ENCODE results near the gene WIPF1. TPM values are rescaled to one million over a fixed set of nuclear protein-coding genes. Genes with fewer than 3 reads are reported as not detected.

WIPF1 gene
- total RNA-seq, 1 donor from 2014 or later = 367 TPM

- peak overlapping the region; percentile 73 for H3K4me3 Mint-ChIP-seq
- no peaks in the 10 kb centered on the region for H3K9me3 Mint-ChIP-seq
- H3K4me1 Mint-ChIP-seq (ENCODE audit: low read depth) = peaks cover 74% of the 10 kb centered on the region
- H3K27me3 Mint-ChIP-seq (ENCODE audit: insufficient read depth) = no peaks in the 10 kb centered on the region
- peaks cover 53% of the 10 kb centered on the region for H3K36me3 Mint-ChIP-seq (ENCODE audit: low read depth)
- H3K27ac Mint-ChIP-seq = peak overlapping the region; percentile 91
- intact Hi-C loops (cut with micrococcal nuclease) = loop anchor here (5.0 to 10.0 kb wide), 2 partner anchors 576 to 1236 kb away; partner anchors contain the start of genes ATF2 and CDCA7
- no peak for DNase-seq (ENCODE audit: low spot score)
These were observed 6.5 kb downstream of the WIPF1 start for GRCh38 chr2:174590928-174591648.

- H3K36me3 Mint-ChIP-seq (ENCODE audit: low read depth) = peaks cover 52% of the 10 kb centered on the region
- H3K27ac Mint-ChIP-seq = peak overlapping the region; percentile 82
- peaks cover 77% of the 10 kb centered on the region for H3K4me1 Mint-ChIP-seq (ENCODE audit: low read depth)
- peak overlapping the region; percentile 59 for H3K4me3 Mint-ChIP-seq
- intact Hi-C loops (cut with micrococcal nuclease) = loop anchor here (5.0 to 10.0 kb wide), 2 partner anchors 577 to 1236 kb away; partner anchors contain the start of genes ATF2 and CDCA7
- no peak for DNase-seq (ENCODE audit: low spot score)
- H3K27me3 Mint-ChIP-seq (ENCODE audit: insufficient read depth) = no peaks in the 10 kb centered on the region
- H3K9me3 Mint-ChIP-seq = no peaks in the 10 kb centered on the region
These were observed 7.3 kb downstream of the WIPF1 start for GRCh38 chr2:174590346-174590745.

- no peaks in the 10 kb centered on the region for H3K9me3 Mint-ChIP-seq
- H3K36me3 Mint-ChIP-seq (ENCODE audit: low read depth) = peaks cover 59% of the 10 kb centered on the region
- no peak for DNase-seq (ENCODE audit: low spot score)
- H3K4me1 Mint-ChIP-seq (ENCODE audit: low read depth) = peaks cover 85% of the 10 kb centered on the region
- peak overlapping the region; percentile 45 for H3K4me3 Mint-ChIP-seq
- peak overlapping the region; percentile 88 for H3K27ac Mint-ChIP-seq
- intact Hi-C loops (cut with micrococcal nuclease) = no loop called here
- H3K27me3 Mint-ChIP-seq (ENCODE audit: insufficient read depth) = no peaks in the 10 kb centered on the region
These were observed 8.3 kb downstream of the WIPF1 start for GRCh38 chr2:174589334-174589733.

DNA sequence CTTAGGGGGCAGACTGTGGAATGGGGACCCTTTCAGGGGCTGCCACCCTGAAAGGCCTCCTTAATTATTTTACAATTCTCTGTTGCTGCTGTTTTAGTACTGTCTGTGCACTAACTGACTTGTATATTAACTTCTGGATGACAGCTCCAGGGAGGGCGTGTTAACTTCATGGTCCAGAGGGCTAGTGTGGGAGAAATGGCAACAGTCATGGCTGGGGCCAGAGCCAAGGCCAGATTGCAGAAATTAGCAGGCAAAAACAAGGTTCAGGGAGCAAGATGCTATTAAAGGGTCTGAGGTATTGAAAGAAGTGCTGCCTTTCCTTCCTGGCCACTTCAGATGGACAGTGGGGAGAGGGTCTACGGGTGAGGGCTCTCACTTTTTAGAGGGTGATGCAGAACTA, 9.1 kb downstream of the WIPF1 start:
- Mint-ChIP-seq H3K9me3 (no peaks in the 10 kb centered on the region), H3K4me1 (ENCODE audit: low read depth) (peaks cover 78% of the 10 kb centered on the region), H3K4me3 (no peak overlapping the region), H3K27me3 (ENCODE audit: insufficient read depth) (no peaks in the 10 kb centered on the region), H3K36me3 (ENCODE audit: low read depth) (peaks cover 58% of the 10 kb centered on the region), H3K27ac (peak overlapping the region; percentile 88)
- DNase-seq (ENCODE audit: low spot score) = no peak
- intact Hi-C loops (cut with micrococcal nuclease) = no loop called here

- peak overlapping the region; percentile 88 for H3K27ac Mint-ChIP-seq
- no peak for DNase-seq (ENCODE audit: low spot score)
- no peaks in the 10 kb centered on the region for H3K9me3 Mint-ChIP-seq
- intact Hi-C loops (cut with micrococcal nuclease) = no loop called here
- peaks cover 80% of the 10 kb centered on the region for H3K4me1 Mint-ChIP-seq (ENCODE audit: low read depth)
- H3K36me3 Mint-ChIP-seq (ENCODE audit: low read depth) = peaks cover 61% of the 10 kb centered on the region
- H3K4me3 Mint-ChIP-seq = no peak overlapping the region
- H3K27me3 Mint-ChIP-seq (ENCODE audit: insufficient read depth) = no peaks in the 10 kb centered on the region
These were observed 10.0 kb downstream of the WIPF1 start for GRCh38 chr2:174587579-174587978.

- H3K27ac Mint-ChIP-seq = peak overlapping the region; percentile 71
- H3K4me1 Mint-ChIP-seq (ENCODE audit: low read depth) = peaks cover 78% of the 10 kb centered on the region
- H3K9me3 Mint-ChIP-seq = no peaks in the 10 kb centered on the region
- intact Hi-C loops (cut with micrococcal nuclease) = no loop called here
- peaks cover 64% of the 10 kb centered on the region for H3K36me3 Mint-ChIP-seq (ENCODE audit: low read depth)
- DNase-seq (ENCODE audit: low spot score) = no peak
- no peak overlapping the region for H3K4me3 Mint-ChIP-seq
- no peaks in the 10 kb centered on the region for H3K27me3 Mint-ChIP-seq (ENCODE audit: insufficient read depth)
These were observed 10.9 kb downstream of the WIPF1 start for GRCh38 chr2:174586418-174587295.

GRCh38 chr2:174585657-174586252, 11.8 kb downstream of the WIPF1 start:
- Mint-ChIP-seq H3K27me3 (ENCODE audit: insufficient read depth) (no peaks in the 10 kb centered on the region), H3K4me3 (no peak overlapping the region), H3K27ac (peak overlapping the region; percentile 61), H3K36me3 (ENCODE audit: low read depth) (peaks cover 63% of the 10 kb centered on the region), H3K9me3 (no peaks in the 10 kb centered on the region), H3K4me1 (ENCODE audit: low read depth) (peaks cover 78% of the 10 kb centered on the region)
- DNase-seq (ENCODE audit: low spot score) = no peak
- intact Hi-C loops (cut with micrococcal nuclease) = no loop called here

DNA sequence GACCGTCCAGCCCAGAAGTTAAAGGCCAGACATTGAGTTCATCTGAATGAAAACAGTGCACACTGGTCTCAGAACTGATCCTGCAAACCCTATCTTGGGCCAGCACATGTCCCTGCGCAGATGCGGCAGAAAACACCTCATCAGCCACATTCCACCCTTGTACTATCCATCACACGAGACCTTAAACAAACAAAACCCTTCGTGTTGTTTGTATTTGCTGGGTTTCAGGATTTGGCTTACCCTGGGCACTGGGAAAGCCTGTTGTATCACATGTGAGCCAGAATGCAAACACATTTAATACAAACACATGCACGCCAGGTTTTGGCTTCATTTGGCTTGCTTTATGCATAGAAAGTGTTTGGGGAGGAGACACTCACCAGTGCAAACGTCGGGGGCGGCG, 12.5 kb downstream of the WIPF1 start:
- no peak for DNase-seq (ENCODE audit: low spot score)
- Mint-ChIP-seq H3K36me3 (ENCODE audit: low read depth) (peaks cover 65% of the 10 kb centered on the region), H3K4me3 (no peak overlapping the region), H3K27me3 (ENCODE audit: insufficient read depth) (no peaks in the 10 kb centered on the region), H3K4me1 (ENCODE audit: low read depth) (peaks cover 78% of the 10 kb centered on the region), H3K9me3 (no peaks in the 10 kb centered on the region), H3K27ac (peak overlapping the region; percentile 83)
- intact Hi-C loops (cut with micrococcal nuclease) = no loop called here

GRCh38 chr2:174581491-174581890, 16.1 kb downstream of the WIPF1 start:
- no peaks in the 10 kb centered on the region for H3K9me3 Mint-ChIP-seq
- peaks cover 53% of the 10 kb centered on the region for H3K4me1 Mint-ChIP-seq (ENCODE audit: low read depth)
- no peak overlapping the region for H3K4me3 Mint-ChIP-seq
- H3K27ac Mint-ChIP-seq = peak overlapping the region; percentile 90
- intact Hi-C loops (cut with micrococcal nuclease) = no loop called here
- H3K36me3 Mint-ChIP-seq (ENCODE audit: low read depth) = peaks cover 63% of the 10 kb centered on the region
- DNase-seq (ENCODE audit: low spot score) = no peak
- H3K27me3 Mint-ChIP-seq (ENCODE audit: insufficient read depth) = no peaks in the 10 kb centered on the region

- Mint-ChIP-seq H3K4me3 (no peak overlapping the region), H3K4me1 (ENCODE audit: low read depth) (peaks cover 51% of the 10 kb centered on the region), H3K36me3 (ENCODE audit: low read depth) (peaks cover 62% of the 10 kb centered on the region)
These were observed 16.7 kb downstream of the WIPF1 start for GRCh38 chr2:174580951-174581350.

DNA sequence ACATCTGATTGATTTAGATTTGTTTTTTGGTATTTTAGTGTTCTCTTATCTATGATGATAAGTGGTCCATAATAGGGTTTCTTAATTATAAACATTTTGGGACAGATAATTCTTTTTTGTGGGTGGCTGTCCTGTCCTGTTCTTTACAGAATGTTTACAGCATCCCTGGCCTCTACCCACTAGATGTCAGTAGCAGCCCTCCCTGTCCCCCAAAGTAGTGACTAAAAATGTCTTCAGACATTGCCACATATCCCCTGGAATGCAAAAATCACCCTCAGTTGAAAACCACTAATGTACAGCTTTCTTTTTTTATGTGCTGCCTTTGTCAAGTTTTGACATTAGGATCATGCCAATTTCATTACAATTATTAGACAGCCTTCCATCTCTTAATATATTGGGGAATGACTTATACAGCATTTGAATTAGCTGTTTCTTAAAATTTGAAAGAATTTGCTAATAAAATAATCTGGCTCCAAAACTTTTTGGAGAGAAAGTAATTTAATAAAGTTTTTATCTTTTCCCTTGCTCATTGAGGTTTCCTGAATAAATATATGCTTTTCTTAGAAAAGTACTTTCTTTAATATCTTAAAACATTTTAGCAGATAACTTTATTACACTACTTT, 19.5 kb downstream of the WIPF1 start:
- intact Hi-C loops (cut with micrococcal nuclease) = loop anchor here (1.0 to 5.0 kb wide), 7 partner anchors 9 to 174 kb away; no protein-coding TSS in a partner anchor
- peaks cover 62% of the 10 kb centered on the region for H3K36me3 Mint-ChIP-seq (ENCODE audit: low read depth)
- H3K27me3 Mint-ChIP-seq (ENCODE audit: insufficient read depth) = no peaks in the 10 kb centered on the region
- DNase-seq (ENCODE audit: low spot score) = no peak
- no peaks in the 10 kb centered on the region for H3K9me3 Mint-ChIP-seq
- H3K4me3 Mint-ChIP-seq = no peak overlapping the region
- no peak overlapping the region for H3K27ac Mint-ChIP-seq
- peaks cover 60% of the 10 kb centered on the region for H3K4me1 Mint-ChIP-seq (ENCODE audit: low read depth)

More at GRCh38 chr2:174580951-174581350, 16.7 kb downstream of the WIPF1 start:
- Mint-ChIP-seq H3K27me3 (ENCODE audit: insufficient read depth) (no peaks in the 10 kb centered on the region), H3K27ac (peak overlapping the region; percentile 90), H3K9me3 (no peaks in the 10 kb centered on the region)
- intact Hi-C loops (cut with micrococcal nuclease) = no loop called here
- no peak for DNase-seq (ENCODE audit: low spot score)

DNA sequence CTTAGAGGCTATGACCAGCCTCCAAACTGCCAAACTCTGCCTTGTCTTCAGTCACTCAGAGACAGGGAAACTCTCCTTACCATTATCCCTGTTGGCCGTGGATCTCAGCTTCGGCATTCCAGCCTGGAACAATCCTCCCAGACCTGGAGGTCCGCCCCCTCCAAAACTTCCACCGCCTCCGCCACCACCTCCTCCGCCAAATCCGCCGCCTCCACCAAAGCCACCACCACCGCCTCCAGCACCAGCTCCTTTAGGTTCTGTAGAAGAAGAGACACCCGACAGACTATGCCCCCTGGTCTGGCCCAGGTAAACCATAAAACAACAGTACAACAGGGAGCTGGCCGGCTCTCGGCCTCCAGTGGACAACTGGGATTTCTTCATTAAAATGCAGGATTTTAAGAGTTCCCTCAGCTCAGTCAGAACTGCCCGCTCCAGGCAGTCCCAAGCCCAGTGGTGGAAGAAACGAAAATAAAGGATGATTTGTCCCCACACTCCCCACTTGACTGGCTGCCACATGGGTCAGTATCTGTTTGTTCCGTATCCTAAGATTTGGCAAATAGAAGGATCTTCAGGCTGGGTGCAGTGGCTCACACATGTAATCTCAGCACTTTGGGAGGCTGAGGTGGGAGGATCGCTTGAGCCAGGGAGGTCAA, 22.4 kb downstream of the WIPF1 start:
- intact Hi-C loops (cut with micrococcal nuclease) = loop anchor here (5.0 kb wide), 1 partner anchor 177 kb away; no protein-coding TSS in a partner anchor

More for the DNA sequence above, 22.4 kb downstream of the WIPF1 start:
- H3K4me3 Mint-ChIP-seq = no peak overlapping the region
- no peaks in the 10 kb centered on the region for H3K27me3 Mint-ChIP-seq (ENCODE audit: insufficient read depth)
- peak overlapping the region; percentile 44 for H3K27ac Mint-ChIP-seq
- H3K4me1 Mint-ChIP-seq (ENCODE audit: low read depth) = peaks cover 61% of the 10 kb centered on the region
- H3K9me3 Mint-ChIP-seq = no peaks in the 10 kb centered on the region
- H3K36me3 Mint-ChIP-seq (ENCODE audit: low read depth) = peaks cover 63% of the 10 kb centered on the region
- DNase-seq (ENCODE audit: low spot score) = no peak

All from activated T-helper 1 cell treated with anti-CD3 and anti-CD28 coated beads, Interleukin-12 subunit alpha, Interleukin-12 subunit beta, Interleukin-2, Interleukin-4 antibody, amounts not matched to agents 30 ng/mL and 10 ng/mL and 1 ng/mL, durations not matched to agents 14 hours and 24 hours and 36 hours (primary cell).